ENCODE measurements around the gene RNF39.
A peak's percentile ranks its signal among the peaks of the same experiment; 100 is the strongest.
"Not testable (repeated sequence)": the region's sequence is repeated elsewhere in the genome, so short reads cannot be mapped to it uniquely, and the experiment has no call there.

Gene RNF39

GRCh38 chr6:30075094-30075789, at the start of gene RNF39:
RNF39 (minus strand) TSS chr6:30075769; CDS start chr6:30075585, 184 bp downstream.
- no peak for DNase-seq (ENCODE audit: low read depth)
- no peak for TF ChIP-seq CTCF (conservative IDR thresholded peaks at IDR 0.05; ENCODE audit: control insufficient read depth, insufficient read depth, low read depth, low read length)
- H3K4me3 ChIP-seq (ENCODE audit: control insufficient read depth, low read depth, low read length) = no peak within 1 kb of the TSS

- DNase-seq (ENCODE audit: low read depth) = peak; percentile 24
- H3K4me3 ChIP-seq (ENCODE audit: control insufficient read depth, low read depth, low read length) = no peak overlapping the region
- TF ChIP-seq CTCF (conservative IDR thresholded peaks at IDR 0.05; ENCODE audit: control insufficient read depth, insufficient read depth, low read depth, low read length) = no peak
Measured at GRCh38 chr6:30122515-30122914, 46.9 kb upstream of the RNF39 start.

GRCh38 chr6:30121446-30122366, 46.1 kb upstream of the RNF39 start:
- no peak overlapping the region for H3K4me3 ChIP-seq (ENCODE audit: control insufficient read depth, low read depth, low read length)
- no peak for TF ChIP-seq CTCF (conservative IDR thresholded peaks at IDR 0.05; ENCODE audit: control insufficient read depth, insufficient read depth, low read depth, low read length)
- DNase-seq (ENCODE audit: low read depth) = no peak

- not testable (repeated sequence) for DNase-seq (ENCODE audit: low read depth); H3K4me3 ChIP-seq (ENCODE audit: control insufficient read depth, low read depth, low read length)
Measured at GRCh38 chr6:30118691-30119090, 43.1 kb upstream of the RNF39 start.

- no peak overlapping the region for H3K4me3 ChIP-seq (ENCODE audit: control insufficient read depth, low read depth, low read length)
- DNase-seq (ENCODE audit: low read depth) = no peak
- TF ChIP-seq CTCF (conservative IDR thresholded peaks at IDR 0.05; ENCODE audit: control insufficient read depth, insufficient read depth, low read depth, low read length) = no peak
Measured at GRCh38 chr6:30116724-30117123, 41.2 kb upstream of the RNF39 start.

GRCh38 chr6:30113841-30114240, 38.3 kb upstream of the RNF39 start:
- TF ChIP-seq CTCF (conservative IDR thresholded peaks at IDR 0.05; ENCODE audit: control insufficient read depth, insufficient read depth, low read depth, low read length) = no peak

More at GRCh38 chr6:30113841-30114240, 38.3 kb upstream of the RNF39 start:
- DNase-seq (ENCODE audit: low read depth) = no peak
- no peak overlapping the region for H3K4me3 ChIP-seq (ENCODE audit: control insufficient read depth, low read depth, low read length)

All from fibroblast of mammary gland (primary cell).